Ovary (tissue), 9 donors: ENCODE data around the gene ACVRL1. TPM values are rescaled to one million over a fixed set of nuclear protein-coding genes. Genes with fewer than 3 reads are reported as not detected.

Experiments used
- DNase-seq, 5 donors: peaks; one replicate each; pipeline ENCODE4 v3.0.0-alpha.2; 2019 to 2020
- H3K27ac ChIP-seq, 2 donors: fragments of 200-600 bp; one replicate each; pipeline versions ENCODE4 v1.5.1 to v1.8.0; 2019 to 2022
- H3K27me3 ChIP-seq: fragments of 200-600 bp; one replicate; pipeline ENCODE4 v1.8.0; 2022
- H3K36me3 ChIP-seq: fragments of 200-600 bp; sonication (generic); one replicate; pipeline ENCODE4 v1.5.1; 2019
- H3K4me1 ChIP-seq: one replicate; pipeline ENCODE4 v1.8.1; 2013; ENCODE audit warnings: mild to moderate bottlenecking, moderate library complexity; ENCODE audit not compliant: insufficient read depth
- H3K4me3 ChIP-seq: fragments of 200-600 bp; sonication (generic); one replicate; pipeline ENCODE4 v1.5.1; 2017
- H3K9me3 ChIP-seq, 2 donors: fragments of 200-600 bp in 1 of 2; sonication (generic) in 1 of 2; one replicate each; pipeline versions ENCODE4 v1.5.1 to v1.8.1; 2013 to 2019; ENCODE audit warnings: mild to moderate bottlenecking in 1 of 2, moderate library complexity in 1 of 2
- EP300 ChIP-seq: sonication (generic); formaldehyde crosslinking; IDR thresholded peaks from one replicate; pipeline ENCODE4 v1.6.1; 2017; ENCODE audit warnings: antibody characterized with exemption
- POLR2A ChIP-seq: fragments of 450-650 bp; IDR thresholded peaks from one replicate; pipeline ENCODE4 v1.6.1; 2017; ENCODE audit warnings: antibody characterized with exemption, mild to moderate bottlenecking, moderate library complexity
- WGBS, 3 donors: extraction: QIAGEN DNeasy Blood & Tissue Kit in 1 of 3; methylation state at CpG; one replicate each; pipeline versions ENCODE4 v1.1.5 to v1.1.7; 2013 to 2017; 5-methylcytosine and 5-hydroxymethylcytosine counted together
- intact Hi-C, 4 donors: fragments of 100-400 bp; cut with DNase I; formaldehyde crosslinking; loops; one replicate each; pipeline versions ENCODE4 v1.11.0 to v1.15.1; 2022 to 2023
- polyA plus RNA-seq, 2 donors: library from polyadenylated mRNA; stranded (reverse); fragments of 200-250 nt in 1 of 2; fragments of 350-450 nt in 1 of 2; fragmentation: Illumina TruSeq in 1 of 2; extraction: RNeasy Lipid Tissue Mini Kit (QIAGEN cat#74804) in 1 of 2; gene quantifications; one replicate each; pipeline ENCODE4 v1.2.3, GENCODE V29; 2013 to 2014
- total RNA-seq, 7 donors: library from RNA; depleted of rRNA in 2 of 7; stranded (reverse); fragments of >200 nt in 2 of 7; fragmentation: NEBNext Ultra II Directional in 3 of 7; extraction: Animal tissue kit (Norgen Biotek cat#: 25700) in 3 of 7; gene quantifications; one replicate each; pipeline versions ENCODE4 v1.1.0 to v1.2.4, GENCODE V29; 2016 to 2023
- TF ChIP-seq, protein P1 (sequence below), 3 donors: fragments of 450-650 bp in 2 of 3; fragments of 200-600 bp in 1 of 3; IDR thresholded peaks; one replicate each; pipeline versions ENCODE4 v1.5.1 to v1.8.0; 2016 to 2022; ENCODE audit warnings: antibody characterized with exemption in 3 of 3, mild to moderate bottlenecking in 1 of 3
- donor health status: DM: no; HTN: no; CAD: no; lungs with moderate emphysema.
- donor health status: DM: no; HTN: no; CAD: no.
- donor health status: Bipolar disorder and iron deficiency.
- donor health status: DM: yes; HTN: yes; CAD: no.
- donor health status: DM: no; HTN: no; CAD: no.
- donor health status: DM: yes; HTN: yes; CAD: no.

Gene ACVRL1
- total and polyA plus RNA-seq, 9 donors, result 5.7 to 17.6 (median 11.2) TPM

DNA sequence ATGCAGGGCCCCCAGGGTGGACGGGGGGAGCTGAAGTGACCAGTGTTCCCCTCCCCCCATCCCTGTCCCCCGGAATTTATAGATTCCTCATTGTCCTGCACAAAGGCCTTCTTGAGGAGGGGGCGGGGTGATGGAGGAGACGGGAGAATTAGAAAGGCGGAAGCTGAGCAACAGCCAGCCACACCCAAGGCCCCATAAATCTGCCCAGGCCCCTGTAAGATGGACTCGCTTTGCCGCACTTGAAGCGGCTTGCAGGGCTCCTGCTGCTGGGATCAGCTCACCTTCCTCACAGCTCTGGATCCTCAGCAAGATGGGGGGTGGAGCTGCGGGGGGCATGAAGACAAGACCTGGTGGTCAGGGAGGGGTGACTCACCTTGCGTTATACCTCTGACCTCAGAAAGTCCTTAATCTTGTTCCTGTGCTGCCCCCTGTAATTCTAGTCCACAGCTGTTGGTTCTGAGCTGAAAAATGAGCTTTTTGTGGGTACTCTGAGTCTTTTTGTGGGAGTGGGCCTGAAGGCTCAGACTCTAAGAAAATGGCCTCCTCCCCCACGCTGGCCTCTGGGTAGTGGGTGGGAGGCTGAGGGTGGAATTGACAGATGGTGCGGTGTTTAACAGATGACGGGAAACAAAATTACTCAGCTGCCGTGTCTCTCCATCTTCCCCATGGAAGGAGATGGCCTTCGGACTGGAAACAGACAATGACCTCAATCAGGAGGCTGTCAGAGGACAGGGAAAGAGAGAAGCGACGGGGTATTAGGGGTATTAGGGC lies 35.2 kb upstream of the ACVRL1 start:
- DNase-seq, result no peak
- Histone ChIP-seq H3K27me3 (no peaks in the 10 kb centered on the region), H3K36me3 (no peaks in the 10 kb centered on the region), H3K4me1 (peaks cover 3% of the 10 kb centered on the region), H3K27ac (no peak overlapping the region), H3K9me3 (no peaks in the 10 kb centered on the region), H3K4me3 (no peak overlapping the region)
- WGBS, 3 donors, result 46 to 51% (median 48%) methylated on average over 17 of the region's 17 CpGs
- intact Hi-C loops, result no loop called here
- TF ChIP-seq, protein P1, sequence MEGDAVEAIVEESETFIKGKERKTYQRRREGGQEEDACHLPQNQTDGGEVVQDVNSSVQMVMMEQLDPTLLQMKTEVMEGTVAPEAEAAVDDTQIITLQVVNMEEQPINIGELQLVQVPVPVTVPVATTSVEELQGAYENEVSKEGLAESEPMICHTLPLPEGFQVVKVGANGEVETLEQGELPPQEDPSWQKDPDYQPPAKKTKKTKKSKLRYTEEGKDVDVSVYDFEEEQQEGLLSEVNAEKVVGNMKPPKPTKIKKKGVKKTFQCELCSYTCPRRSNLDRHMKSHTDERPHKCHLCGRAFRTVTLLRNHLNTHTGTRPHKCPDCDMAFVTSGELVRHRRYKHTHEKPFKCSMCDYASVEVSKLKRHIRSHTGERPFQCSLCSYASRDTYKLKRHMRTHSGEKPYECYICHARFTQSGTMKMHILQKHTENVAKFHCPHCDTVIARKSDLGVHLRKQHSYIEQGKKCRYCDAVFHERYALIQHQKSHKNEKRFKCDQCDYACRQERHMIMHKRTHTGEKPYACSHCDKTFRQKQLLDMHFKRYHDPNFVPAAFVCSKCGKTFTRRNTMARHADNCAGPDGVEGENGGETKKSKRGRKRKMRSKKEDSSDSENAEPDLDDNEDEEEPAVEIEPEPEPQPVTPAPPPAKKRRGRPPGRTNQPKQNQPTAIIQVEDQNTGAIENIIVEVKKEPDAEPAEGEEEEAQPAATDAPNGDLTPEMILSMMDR (IDR thresholded peaks at IDR 0.05), result no peak
- TF ChIP-seq EP300 (no peak), POLR2A (no peak)

DNA sequence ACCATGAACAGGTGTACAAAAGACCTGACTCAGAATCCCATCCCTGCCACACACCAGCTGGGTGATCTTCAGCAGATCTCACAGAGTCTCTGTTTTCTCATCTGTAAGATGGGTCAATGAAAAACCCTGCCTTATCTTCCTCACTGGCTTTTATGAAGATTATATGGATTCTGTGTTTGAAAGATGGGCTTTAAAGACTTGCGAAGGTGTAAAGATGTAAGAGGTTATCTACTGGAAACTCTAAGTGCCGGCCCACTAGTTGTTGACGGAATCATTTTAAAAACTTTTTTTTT lies 34.7 kb upstream of the ACVRL1 start:
- H3K4me3 ChIP-seq, result no peak overlapping the region
- no peaks in the 10 kb centered on the region for H3K9me3 ChIP-seq
- H3K27ac ChIP-seq, result no peak overlapping the region
- TF ChIP-seq EP300 (no peak), POLR2A (no peak)
- TF ChIP-seq, protein P1 (IDR thresholded peaks at IDR 0.05), result no peak
- WGBS, 3 donors, result 61 to 78% (median 69%) methylated on average over 3 of the region's 3 CpGs
- H3K36me3 ChIP-seq, result no peaks in the 10 kb centered on the region
- intact Hi-C loops, result no loop called here
- H3K4me1 ChIP-seq, result peaks cover 3% of the 10 kb centered on the region
- H3K27me3 ChIP-seq, result no peaks in the 10 kb centered on the region
- no peak for DNase-seq

DNA sequence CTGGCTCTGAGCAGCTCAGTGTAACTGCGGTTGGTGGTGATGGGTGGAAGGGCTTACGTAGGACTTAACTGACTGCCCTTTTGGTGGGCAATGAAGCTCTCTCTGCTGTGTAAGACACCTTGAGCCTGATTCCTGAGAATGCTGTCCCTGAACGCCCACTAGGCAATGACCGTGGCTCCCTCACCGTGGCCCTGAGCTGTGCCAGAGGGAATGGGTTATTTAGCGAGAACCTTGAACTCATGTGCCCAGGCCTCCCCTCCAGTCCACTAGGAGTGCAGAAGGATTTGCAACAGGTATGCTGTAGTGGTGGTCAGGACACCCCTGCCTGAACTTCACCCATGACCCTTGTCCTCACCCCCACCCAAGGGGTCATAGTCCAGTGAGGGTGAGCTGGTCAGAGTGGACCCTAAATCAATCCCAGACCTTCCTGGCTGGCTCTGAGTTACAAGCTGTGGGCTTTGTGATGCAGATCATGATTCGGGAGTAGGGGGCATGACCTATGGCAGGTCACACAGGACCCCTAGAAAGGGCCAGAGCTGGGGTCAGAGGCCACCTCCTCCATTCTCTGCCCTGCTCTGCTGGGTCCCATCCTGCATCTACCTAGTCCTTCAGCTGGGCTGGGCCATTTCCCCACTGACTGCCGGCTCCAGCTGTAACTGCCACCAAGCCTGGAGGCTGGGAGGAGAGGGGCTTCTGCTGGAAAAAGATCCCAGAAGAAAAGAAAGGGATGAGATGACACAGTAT lies 33.9 kb upstream of the ACVRL1 start:
- H3K4me3 ChIP-seq, result no peak overlapping the region
- no peak overlapping the region for H3K27ac ChIP-seq
- no peaks in the 10 kb centered on the region for H3K9me3 ChIP-seq
- H3K27me3 ChIP-seq, result no peaks in the 10 kb centered on the region
- intact Hi-C loops, result no loop called here
- WGBS, 3 donors, result 64 to 82% (median 76%) methylated on average over 8 of the region's 8 CpGs
- no peak for DNase-seq
- peaks cover 3% of the 10 kb centered on the region for H3K4me1 ChIP-seq
- no peaks in the 10 kb centered on the region for H3K36me3 ChIP-seq
- TF ChIP-seq POLR2A (no peak), EP300 (no peak)
- TF ChIP-seq, protein P1 (IDR thresholded peaks at IDR 0.05), result no peak

DNA sequence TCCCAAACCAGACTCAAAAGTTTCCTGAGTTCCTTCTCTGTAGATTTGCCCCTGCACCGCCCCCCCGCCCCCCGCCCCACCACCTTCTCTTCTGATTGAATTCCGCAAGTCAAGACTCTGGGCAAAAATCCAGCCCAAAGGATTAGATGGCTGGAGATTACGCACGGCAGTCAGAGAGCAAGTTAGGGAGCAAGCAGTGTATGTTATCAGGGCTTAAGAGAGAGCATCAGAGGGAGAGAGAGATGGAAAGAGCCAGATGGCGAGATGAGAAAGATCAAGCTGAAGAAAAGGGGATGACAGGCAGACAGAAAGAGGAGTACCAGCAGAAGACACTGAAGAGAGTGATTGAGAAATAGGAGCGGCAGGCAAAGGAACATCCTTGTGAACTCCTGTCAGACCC lies 33.3 kb upstream of the ACVRL1 start:
- no peak overlapping the region for H3K27ac ChIP-seq
- no peaks in the 10 kb centered on the region for H3K9me3 ChIP-seq
- H3K4me1 ChIP-seq, result peaks cover under 1% of the 10 kb centered on the region
- intact Hi-C loops, result no loop called here
- no peaks in the 10 kb centered on the region for H3K27me3 ChIP-seq
- DNase-seq, result no peak
- 75 to 82% (median 77%) methylated on average over 8 of the region's 8 CpGs for WGBS, 3 donors
- TF ChIP-seq EP300 (no peak), POLR2A (no peak)
- TF ChIP-seq, protein P1 (IDR thresholded peaks at IDR 0.05), result no peak
- H3K4me3 ChIP-seq, result no peak overlapping the region
- H3K36me3 ChIP-seq, result no peaks in the 10 kb centered on the region
